ENCODE data around the gene RSPO3. TPM values are rescaled to one million over a fixed set of nuclear protein-coding genes. Genes with fewer than 3 reads are reported as not detected.
"Not testable (repeated sequence)": the region's sequence is repeated elsewhere in the genome, so short reads cannot be mapped to it uniquely, and the experiment has no call there.

RSPO3 gene
- total RNA-seq, 1 donor from 2014 or later = 8.0 TPM

GRCh38 chr6:127225497-127225896 is 107.0 kb downstream of the RSPO3 start:
- no peak for ATAC-seq
- no peak overlapping the region for H3K4me3 ChIP-seq
- H3K36me3 ChIP-seq = no peaks in the 10 kb centered on the region
- intact Hi-C loops (cut with DNase I) = no loop called here
- no peaks in the 10 kb centered on the region for H3K9me3 ChIP-seq
- no peak for DNase-seq
- H3K27ac ChIP-seq = no peak overlapping the region
- no peaks in the 10 kb centered on the region for H3K27me3 ChIP-seq (ENCODE audit: low read depth)
- H3K4me1 ChIP-seq = no peaks in the 10 kb centered on the region
- TF ChIP-seq CTCF (IDR thresholded peaks at IDR 0.05) = no peak

GRCh38 chr6:127233819-127234218 is 115.3 kb downstream of the RSPO3 start:
- intact Hi-C loops (cut with DNase I); H3K27me3 ChIP-seq (ENCODE audit: low read depth); DNase-seq; H3K4me3 ChIP-seq; ATAC-seq; H3K36me3 ChIP-seq; H3K4me1 ChIP-seq; H3K27ac ChIP-seq; H3K9me3 ChIP-seq: not testable (repeated sequence)

GRCh38 chr6:127243501-127243900 is 125.0 kb downstream of the RSPO3 start:
- H3K4me1 ChIP-seq = no peaks in the 10 kb centered on the region
- TF ChIP-seq CTCF (IDR thresholded peaks at IDR 0.05) = no peak
- intact Hi-C loops (cut with DNase I) = no loop called here
- no peak for DNase-seq
- no peak for ATAC-seq
- H3K9me3 ChIP-seq = no peaks in the 10 kb centered on the region
- H3K4me3 ChIP-seq = no peak overlapping the region
- H3K36me3 ChIP-seq = no peaks in the 10 kb centered on the region
- H3K27ac ChIP-seq = no peak overlapping the region
- no peaks in the 10 kb centered on the region for H3K27me3 ChIP-seq (ENCODE audit: low read depth)

Other genes with a start within 250 kb of the RSPO3 start
- 61.7 TPM for gene RNF146, start 148.2 kb downstream of the RSPO3 start, total RNA-seq
- gene ECHDC1, start 224.9 kb downstream of the RSPO3 start, total RNA-seq = 109 TPM

All from lower lobe of right lung (tissue), 2 donors.